ENCODE results near the gene SRPK1. TPM values are rescaled to one million over a fixed set of nuclear protein-coding genes. Genes with fewer than 3 reads are reported as not detected.

Gene SRPK1
- total RNA-seq, 1 donor from 2014 or later = 74.3 TPM

- Mint-ChIP-seq H3K27ac (no peak overlapping the region), H3K36me3 (ENCODE audit: insufficient read depth) (no peaks in the 10 kb centered on the region), H3K9me3 (ENCODE audit: low read depth) (no peaks in the 10 kb centered on the region), H3K4me1 (ENCODE audit: low read depth) (peaks cover 5% of the 10 kb centered on the region), H3K27me3 (peaks cover 27% of the 10 kb centered on the region), H3K4me3 (ENCODE audit: low read depth) (no peak overlapping the region)
- no peak for TF ChIP-seq CTCF (IDR thresholded peaks at IDR 0.05; ENCODE audit: unreplicated experiment)
- no peak for DNase-seq (ENCODE audit: low spot score, unreplicated experiment)
These were observed 133.4 kb downstream of the SRPK1 start for GRCh38 chr6:35787266-35788218.

- Mint-ChIP-seq H3K4me3 (ENCODE audit: low read depth) (no peak overlapping the region), H3K4me1 (ENCODE audit: low read depth) (peaks cover 5% of the 10 kb centered on the region), H3K27ac (no peak overlapping the region), H3K9me3 (ENCODE audit: low read depth) (no peaks in the 10 kb centered on the region), H3K36me3 (ENCODE audit: insufficient read depth) (no peaks in the 10 kb centered on the region), H3K27me3 (peaks cover 27% of the 10 kb centered on the region)
- no peak for DNase-seq (ENCODE audit: low spot score, unreplicated experiment)
- TF ChIP-seq CTCF (IDR thresholded peaks at IDR 0.05; ENCODE audit: unreplicated experiment) = no peak
These were observed 134.1 kb downstream of the SRPK1 start for GRCh38 chr6:35786810-35787209.

GRCh38 chr6:35786272-35786671, 134.6 kb downstream of the SRPK1 start:
- H3K4me3 Mint-ChIP-seq (ENCODE audit: low read depth) = no peak overlapping the region
- H3K4me1 Mint-ChIP-seq (ENCODE audit: low read depth) = peaks cover 5% of the 10 kb centered on the region
- H3K9me3 Mint-ChIP-seq (ENCODE audit: low read depth) = no peaks in the 10 kb centered on the region
- no peaks in the 10 kb centered on the region for H3K36me3 Mint-ChIP-seq (ENCODE audit: insufficient read depth)
- no peak for TF ChIP-seq CTCF (IDR thresholded peaks at IDR 0.05; ENCODE audit: unreplicated experiment)
- H3K27me3 Mint-ChIP-seq = peaks cover 27% of the 10 kb centered on the region
- H3K27ac Mint-ChIP-seq = no peak overlapping the region
- DNase-seq (ENCODE audit: low spot score, unreplicated experiment) = no peak

- H3K27me3 Mint-ChIP-seq = peaks cover 28% of the 10 kb centered on the region
- no peak overlapping the region for H3K4me3 Mint-ChIP-seq (ENCODE audit: low read depth)
- no peak overlapping the region for H3K27ac Mint-ChIP-seq
- no peaks in the 10 kb centered on the region for H3K9me3 Mint-ChIP-seq (ENCODE audit: low read depth)
- TF ChIP-seq CTCF (IDR thresholded peaks at IDR 0.05; ENCODE audit: unreplicated experiment) = no peak
- H3K36me3 Mint-ChIP-seq (ENCODE audit: insufficient read depth) = no peaks in the 10 kb centered on the region
- peaks cover 5% of the 10 kb centered on the region for H3K4me1 Mint-ChIP-seq (ENCODE audit: low read depth)
- DNase-seq (ENCODE audit: low spot score, unreplicated experiment) = no peak
These were observed 136.7 kb downstream of the SRPK1 start for GRCh38 chr6:35784200-35784599.

Other genes with a start within 250 kb of the SRPK1 start
- 5.9 and 6.9 TPM in 2 replicates for gene FKBP5, start 232.2 kb downstream of the SRPK1 start, total RNA-seq
- 0.36 and 0.98 TPM in 2 replicates for gene ARMC12, start 184.1 kb downstream of the SRPK1 start, total RNA-seq
- gene CLPSL2, start 144.5 kb downstream of the SRPK1 start, total RNA-seq = not detected in 2 replicates
- not detected in 2 replicates for gene CLPSL1, start 140.1 kb downstream of the SRPK1 start, total RNA-seq
- 0.87 and 1.7 TPM in 2 replicates for gene CLPS, start 123.8 kb downstream of the SRPK1 start, total RNA-seq
- not detected in 2 replicates for gene LHFPL5, start 115.7 kb downstream of the SRPK1 start, total RNA-seq
- not detected in 2 replicates for gene SLC26A8, start 103.5 kb upstream of the SRPK1 start, total RNA-seq
- 43.3 and 43.7 TPM in 2 replicates for gene MAPK14, start 106.7 kb upstream of the SRPK1 start, total RNA-seq
- gene MAPK13, start 209.4 kb upstream of the SRPK1 start, total RNA-seq = 41.2 and 42.9 TPM in 2 replicates

Measured in progenitor cell of endocrine pancreas (in vitro differentiated cells).